SH-SY5Y (cell line): ENCODE results near the gene CDH4.

Experiments
- GATA2 ChIP-seq: IDR thresholded peaks from 2 replicates; pipeline ENCODE4 v1.6.1; 2011; ENCODE audit warnings: mild to moderate bottlenecking, low read depth, low read length
- GATA3 ChIP-seq: IDR thresholded peaks from 2 replicates; pipeline ENCODE4 v1.6.1; 2011; ENCODE audit warnings: low read depth, mild to moderate bottlenecking, low read length, moderate library complexity

- TF ChIP-seq GATA2 (no peak), GATA3 (no peak)
Observed at GRCh38 chr20:61930776-61931475, 678.9 kb downstream of the CDH4 start.
